ENCODE data around the gene TRAM2. TPM values are rescaled to one million over a fixed set of nuclear protein-coding genes. Genes with fewer than 3 reads are reported as not detected.

The TRAM2 gene
- total and polyA plus RNA-seq, 5 donors from 2014 or later = 3.2 to 12.0 (median 4.0) TPM

GRCh38 chr6:52513464-52513863 lies 63.4 kb downstream of the TRAM2 start:
- Mint-ChIP-seq H3K36me3 (peaks cover 54% of the 10 kb centered on the region), H3K4me3 (no peak overlapping the region)
- peaks cover 36% of the 10 kb centered on the region for H3K36me3 ChIP-seq (ENCODE audit: control insufficient read depth, insufficient read depth, low read length)

GRCh38 chr6:52512199-52512598 lies 64.7 kb downstream of the TRAM2 start:
- no peaks in the 10 kb centered on the region for H3K27me3 ChIP-seq (ENCODE audit: control insufficient read depth, insufficient read depth, low read length)
- no peaks in the 10 kb centered on the region for H3K9me3 Mint-ChIP-seq
- H3K36me3 Mint-ChIP-seq = peaks cover 63% of the 10 kb centered on the region
- no peak overlapping the region for H3K27ac ChIP-seq (ENCODE audit: insufficient read depth, low read length, poor library complexity, severe bottlenecking)
- H3K9me3 ChIP-seq (ENCODE audit: control insufficient read depth in 2 of 2, low read length in 2 of 2) = no peaks in the 10 kb centered on the region
- H3K4me3 ChIP-seq (ENCODE audit: low read depth, low read length) = no peak overlapping the region
- H3K27me3 Mint-ChIP-seq = no peaks in the 10 kb centered on the region
- H3K4me3 Mint-ChIP-seq = no peak overlapping the region
- H3K27ac Mint-ChIP-seq = peak overlapping the region in 1 of 3 donors; percentile 31
- peaks cover 0 to 4% (median 2%) of the 10 kb centered on the region in 4 donors for H3K4me1 Mint-ChIP-seq
- peaks cover 47% of the 10 kb centered on the region for H3K36me3 ChIP-seq (ENCODE audit: control insufficient read depth, insufficient read depth, low read length)
- DNase-seq (no peak), ATAC-seq (ENCODE audit: low read depth in 2 of 2) (no peak)
- H3K4me1 ChIP-seq (ENCODE audit: control insufficient read depth, insufficient read depth, low read length, poor library complexity, severe bottlenecking) = no peaks in the 10 kb centered on the region

More at GRCh38 chr6:52513464-52513863, 63.4 kb downstream of the TRAM2 start:
- Mint-ChIP-seq H3K27me3 (no peaks in the 10 kb centered on the region), H3K27ac (no peak overlapping the region), H3K4me1 (peaks cover 0 to 4% (median 2%) of the 10 kb centered on the region in 4 donors), H3K9me3 (no peaks in the 10 kb centered on the region)
- DNase-seq = no peak
- Histone ChIP-seq H3K9me3 (ENCODE audit: control insufficient read depth in 2 of 2, low read length in 2 of 2) (no peaks in the 10 kb centered on the region), H3K27me3 (ENCODE audit: control insufficient read depth, insufficient read depth, low read length) (no peaks in the 10 kb centered on the region), H3K27ac (ENCODE audit: insufficient read depth, low read length, poor library complexity, severe bottlenecking) (no peak overlapping the region), H3K4me1 (ENCODE audit: control insufficient read depth, insufficient read depth, low read length, poor library complexity, severe bottlenecking) (no peaks in the 10 kb centered on the region), H3K4me3 (ENCODE audit: low read depth, low read length) (no peak overlapping the region)
- ATAC-seq (ENCODE audit: low read depth in 2 of 2) = no peak

DNA sequence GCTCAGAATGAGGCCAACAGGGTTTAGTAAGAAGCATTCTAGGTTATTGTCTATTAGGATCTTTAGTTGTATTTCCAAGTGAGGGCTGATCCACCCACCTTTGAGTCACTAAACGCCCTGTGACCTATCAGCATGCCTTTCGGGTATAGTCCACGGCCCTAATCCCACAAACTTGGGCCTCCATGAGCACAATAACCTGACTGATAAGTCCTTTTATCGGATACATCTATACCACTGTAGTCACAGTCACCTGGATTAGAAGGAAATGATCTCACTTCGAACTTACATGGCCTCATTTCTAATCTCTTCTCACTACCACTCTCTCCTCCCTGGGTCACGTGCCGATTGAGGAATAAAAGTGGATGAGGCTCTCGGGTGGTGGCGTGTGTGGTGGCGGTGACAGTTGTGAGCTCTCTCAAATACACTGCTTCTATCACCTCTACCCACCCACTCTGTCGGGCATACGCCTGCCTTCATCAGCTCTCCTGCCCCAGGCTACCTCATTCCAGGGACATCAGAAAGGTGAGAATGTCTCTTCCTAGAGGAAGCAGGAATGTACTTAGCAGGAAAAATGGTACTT lies 65.2 kb downstream of the TRAM2 start:
- no peaks in the 10 kb centered on the region for H3K9me3 Mint-ChIP-seq
- ATAC-seq (ENCODE audit: low read depth in 2 of 2) = no peak
- H3K27me3 ChIP-seq (ENCODE audit: control insufficient read depth, insufficient read depth, low read length) = no peaks in the 10 kb centered on the region
- H3K36me3 ChIP-seq (ENCODE audit: control insufficient read depth, insufficient read depth, low read length) = peaks cover 49% of the 10 kb centered on the region
- DNase-seq = no peak
- H3K4me3 Mint-ChIP-seq = no peak overlapping the region
- H3K4me3 ChIP-seq (ENCODE audit: low read depth, low read length) = no peak overlapping the region
- no peaks in the 10 kb centered on the region for H3K4me1 ChIP-seq (ENCODE audit: control insufficient read depth, insufficient read depth, low read length, poor library complexity, severe bottlenecking)
- no peak overlapping the region for H3K27ac Mint-ChIP-seq
- H3K27me3 Mint-ChIP-seq = no peaks in the 10 kb centered on the region
- H3K9me3 ChIP-seq (ENCODE audit: control insufficient read depth in 2 of 2, low read length in 2 of 2) = no peaks in the 10 kb centered on the region
- H3K36me3 Mint-ChIP-seq = peaks cover 66% of the 10 kb centered on the region
- no peak overlapping the region for H3K27ac ChIP-seq (ENCODE audit: insufficient read depth, low read length, poor library complexity, severe bottlenecking)
- H3K4me1 Mint-ChIP-seq = peaks cover 0 to 4% (median 2%) of the 10 kb centered on the region in 4 donors

DNA sequence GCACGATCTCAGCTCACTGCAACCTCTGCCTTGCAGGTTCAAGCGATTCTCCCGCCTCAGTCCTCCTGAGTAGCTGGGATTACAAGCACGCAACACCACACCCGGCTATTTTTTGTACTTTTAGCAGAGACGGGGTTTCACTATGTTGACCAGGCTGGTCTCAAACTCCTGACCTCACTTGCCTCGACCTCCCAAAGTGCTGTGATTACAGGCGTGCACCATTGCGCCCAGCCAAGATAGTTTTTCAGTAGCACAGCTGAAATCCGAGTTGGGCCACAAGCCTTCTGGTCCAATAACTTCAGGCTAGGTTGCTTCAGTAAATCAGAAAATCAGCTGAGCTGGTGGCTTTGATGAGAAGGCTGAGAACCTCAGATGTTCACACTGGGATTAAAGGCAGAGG lies 65.7 kb downstream of the TRAM2 start:
- DNase-seq = no peak
- Mint-ChIP-seq H3K27me3 (no peaks in the 10 kb centered on the region), H3K27ac (no peak overlapping the region), H3K4me1 (peaks cover 0 to 7% (median 2%) of the 10 kb centered on the region in 4 donors), H3K4me3 (no peak overlapping the region), H3K36me3 (peaks cover 68% of the 10 kb centered on the region), H3K9me3 (no peaks in the 10 kb centered on the region)
- H3K4me3 ChIP-seq (ENCODE audit: low read depth, low read length) = no peak overlapping the region
- no peaks in the 10 kb centered on the region for H3K9me3 ChIP-seq (ENCODE audit: control insufficient read depth in 2 of 2, low read length in 2 of 2)
- no peaks in the 10 kb centered on the region for H3K27me3 ChIP-seq (ENCODE audit: control insufficient read depth, insufficient read depth, low read length)
- H3K4me1 ChIP-seq (ENCODE audit: control insufficient read depth, insufficient read depth, low read length, poor library complexity, severe bottlenecking) = no peaks in the 10 kb centered on the region
- H3K36me3 ChIP-seq (ENCODE audit: control insufficient read depth, insufficient read depth, low read length) = peaks cover 51% of the 10 kb centered on the region
- no peak overlapping the region for H3K27ac ChIP-seq (ENCODE audit: insufficient read depth, low read length, poor library complexity, severe bottlenecking)
- ATAC-seq (ENCODE audit: low read depth in 2 of 2) = no peak

- DNase-seq (no peak), ATAC-seq (ENCODE audit: low read depth in 2 of 2) (no peak)
- H3K27me3 ChIP-seq (ENCODE audit: control insufficient read depth, insufficient read depth, low read length) = no peaks in the 10 kb centered on the region
- H3K27me3 Mint-ChIP-seq = no peaks in the 10 kb centered on the region
- no peak overlapping the region for H3K27ac Mint-ChIP-seq
- H3K4me3 Mint-ChIP-seq = no peak overlapping the region
- H3K4me3 ChIP-seq (ENCODE audit: low read depth, low read length) = no peak overlapping the region
- peaks cover 47% of the 10 kb centered on the region for H3K36me3 ChIP-seq (ENCODE audit: control insufficient read depth, insufficient read depth, low read length)
- H3K36me3 Mint-ChIP-seq = peaks cover 65% of the 10 kb centered on the region
- no peak overlapping the region for H3K27ac ChIP-seq (ENCODE audit: insufficient read depth, low read length, poor library complexity, severe bottlenecking)
- H3K9me3 ChIP-seq (ENCODE audit: control insufficient read depth in 2 of 2, low read length in 2 of 2) = no peaks in the 10 kb centered on the region
- peaks cover 0 to 9% (median 2%) of the 10 kb centered on the region in 4 donors for H3K4me1 Mint-ChIP-seq
- no peaks in the 10 kb centered on the region for H3K9me3 Mint-ChIP-seq
- H3K4me1 ChIP-seq (ENCODE audit: control insufficient read depth, insufficient read depth, low read length, poor library complexity, severe bottlenecking) = no peaks in the 10 kb centered on the region
Measured at GRCh38 chr6:52510213-52510562, 66.7 kb downstream of the TRAM2 start.

DNA sequence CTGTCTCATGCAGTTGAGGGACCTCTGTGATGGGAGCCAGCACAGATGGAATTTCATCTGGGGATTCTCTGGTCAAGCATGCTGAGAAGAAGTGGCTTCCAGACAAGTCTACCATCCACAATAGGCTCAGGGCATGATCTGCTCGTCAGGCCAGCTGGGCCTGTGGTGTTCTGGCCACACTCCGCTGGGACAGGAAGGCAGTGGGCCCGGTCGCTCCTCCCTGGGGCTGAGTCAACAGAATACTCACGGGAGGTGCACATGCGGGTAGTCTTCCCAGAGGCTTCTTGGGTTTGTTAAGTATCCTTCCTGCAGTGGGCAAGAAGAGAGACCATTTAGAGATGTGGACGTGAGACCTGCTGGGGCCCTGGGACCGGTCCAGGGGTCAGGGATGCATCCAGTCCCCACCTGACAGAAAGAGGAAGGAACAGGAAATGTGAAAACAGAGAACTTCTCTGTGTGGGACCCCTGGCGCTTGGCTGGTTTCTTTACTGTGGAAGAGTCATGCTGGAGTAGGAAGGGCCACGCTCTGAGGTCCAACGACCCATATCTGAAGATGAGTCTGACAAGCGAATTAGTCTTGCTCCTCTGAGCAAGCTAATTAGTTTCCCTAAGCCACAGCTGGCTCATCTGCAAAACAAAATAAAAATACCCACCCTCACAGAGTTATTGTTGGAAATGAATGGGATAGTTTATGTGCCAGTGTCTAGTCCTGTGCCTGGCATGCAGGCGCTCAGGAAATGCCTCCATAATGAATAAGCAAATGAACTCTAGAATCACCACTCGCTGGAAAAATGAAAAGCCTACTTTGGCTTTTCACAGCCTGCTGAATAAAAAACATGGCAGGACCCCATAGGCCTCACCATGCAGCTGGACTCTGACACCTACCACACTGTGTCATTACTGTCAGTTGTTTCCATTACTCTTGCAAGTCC lies 67.3 kb downstream of the TRAM2 start:
- H3K27me3 ChIP-seq (ENCODE audit: control insufficient read depth, insufficient read depth, low read length) = no peaks in the 10 kb centered on the region
- no peaks in the 10 kb centered on the region for H3K9me3 Mint-ChIP-seq
- no peak overlapping the region for H3K4me3 ChIP-seq (ENCODE audit: low read depth, low read length)
- H3K36me3 ChIP-seq (ENCODE audit: control insufficient read depth, insufficient read depth, low read length) = peaks cover 43% of the 10 kb centered on the region
- ATAC-seq (ENCODE audit: low read depth in 2 of 2) (no peak), DNase-seq (no peak)
- no peak overlapping the region for H3K27ac Mint-ChIP-seq
- H3K4me1 Mint-ChIP-seq = peaks cover 0 to 4% (median 2%) of the 10 kb centered on the region in 4 donors
- no peaks in the 10 kb centered on the region for H3K27me3 Mint-ChIP-seq
- H3K4me3 Mint-ChIP-seq = no peak overlapping the region
- no peaks in the 10 kb centered on the region for H3K9me3 ChIP-seq (ENCODE audit: control insufficient read depth in 2 of 2, low read length in 2 of 2)
- no peak overlapping the region for H3K27ac ChIP-seq (ENCODE audit: insufficient read depth, low read length, poor library complexity, severe bottlenecking)
- H3K36me3 Mint-ChIP-seq = peaks cover 65% of the 10 kb centered on the region
- no peaks in the 10 kb centered on the region for H3K4me1 ChIP-seq (ENCODE audit: control insufficient read depth, insufficient read depth, low read length, poor library complexity, severe bottlenecking)

- Mint-ChIP-seq H3K4me3 (no peak overlapping the region), H3K36me3 (peaks cover 55% of the 10 kb centered on the region), H3K9me3 (no peaks in the 10 kb centered on the region), H3K4me1 (peaks cover 0 to 4% (median 2%) of the 10 kb centered on the region in 4 donors), H3K27me3 (no peaks in the 10 kb centered on the region), H3K27ac (no peak overlapping the region)
- ATAC-seq (ENCODE audit: low read depth in 2 of 2) = no peak
- Histone ChIP-seq H3K36me3 (ENCODE audit: control insufficient read depth, insufficient read depth, low read length) (peaks cover 30% of the 10 kb centered on the region), H3K4me1 (ENCODE audit: control insufficient read depth, insufficient read depth, low read length, poor library complexity, severe bottlenecking) (no peaks in the 10 kb centered on the region), H3K9me3 (ENCODE audit: control insufficient read depth in 2 of 2, low read length in 2 of 2) (no peaks in the 10 kb centered on the region), H3K27ac (ENCODE audit: insufficient read depth, low read length, poor library complexity, severe bottlenecking) (no peak overlapping the region), H3K27me3 (ENCODE audit: control insufficient read depth, insufficient read depth, low read length) (no peaks in the 10 kb centered on the region), H3K4me3 (ENCODE audit: low read depth, low read length) (no peak overlapping the region)
- DNase-seq = no peak
Measured at GRCh38 chr6:52508261-52508739, 68.6 kb downstream of the TRAM2 start.

All from CD4-positive, CD25-positive, alpha-beta regulatory T cell (primary cell).